B cell (primary cell): ENCODE measurements around the gene PFKP.

Experiments used
- EZH2 ChIP-seq: IDR thresholded peaks from 2 replicates; pipeline ENCODE4 v1.6.1; 2012; ENCODE audit warnings: borderline replicate concordance, low read depth, mild to moderate bottlenecking, moderate library complexity, low read length; ENCODE audit not compliant: insufficient read depth, poor library complexity, severe bottlenecking
- TF ChIP-seq, protein P1 (sequence below): fragments of 200-600 bp; IDR thresholded peaks from one replicate; pipeline ENCODE4 v1.8.0; 2022; ENCODE audit warnings: antibody characterized with exemption, mild to moderate bottlenecking

DNA sequence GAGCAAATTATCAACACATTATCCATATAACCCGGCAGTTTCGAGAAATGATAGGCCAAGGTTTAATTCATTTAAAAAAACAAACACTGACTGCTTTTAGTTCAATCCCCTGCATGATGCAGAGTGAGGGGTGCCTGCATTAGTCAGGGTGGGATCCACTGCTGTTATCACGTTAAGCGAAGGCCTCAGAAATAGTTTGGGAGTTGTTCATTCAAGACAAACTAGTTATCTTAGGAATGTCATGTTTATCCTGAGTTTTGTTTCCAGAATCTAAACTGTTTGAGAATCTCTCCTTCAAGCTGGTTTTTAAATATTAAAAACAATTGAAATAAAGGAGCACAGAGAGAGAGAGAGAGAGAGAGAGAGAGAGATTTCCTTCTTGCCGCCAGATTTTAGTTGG, 36.6 kb upstream of the PFKP start:
- TF ChIP-seq, protein P1, sequence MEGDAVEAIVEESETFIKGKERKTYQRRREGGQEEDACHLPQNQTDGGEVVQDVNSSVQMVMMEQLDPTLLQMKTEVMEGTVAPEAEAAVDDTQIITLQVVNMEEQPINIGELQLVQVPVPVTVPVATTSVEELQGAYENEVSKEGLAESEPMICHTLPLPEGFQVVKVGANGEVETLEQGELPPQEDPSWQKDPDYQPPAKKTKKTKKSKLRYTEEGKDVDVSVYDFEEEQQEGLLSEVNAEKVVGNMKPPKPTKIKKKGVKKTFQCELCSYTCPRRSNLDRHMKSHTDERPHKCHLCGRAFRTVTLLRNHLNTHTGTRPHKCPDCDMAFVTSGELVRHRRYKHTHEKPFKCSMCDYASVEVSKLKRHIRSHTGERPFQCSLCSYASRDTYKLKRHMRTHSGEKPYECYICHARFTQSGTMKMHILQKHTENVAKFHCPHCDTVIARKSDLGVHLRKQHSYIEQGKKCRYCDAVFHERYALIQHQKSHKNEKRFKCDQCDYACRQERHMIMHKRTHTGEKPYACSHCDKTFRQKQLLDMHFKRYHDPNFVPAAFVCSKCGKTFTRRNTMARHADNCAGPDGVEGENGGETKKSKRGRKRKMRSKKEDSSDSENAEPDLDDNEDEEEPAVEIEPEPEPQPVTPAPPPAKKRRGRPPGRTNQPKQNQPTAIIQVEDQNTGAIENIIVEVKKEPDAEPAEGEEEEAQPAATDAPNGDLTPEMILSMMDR, result no peak
- TF ChIP-seq EZH2, result no peak
